GM12891 (cell line): ENCODE results near the gene CHCHD6.

Experiments
- DNase-seq: peaks from one replicate; pipeline ENCODE4 v3.0.0; 2011; ENCODE audit warnings: low spot score; ENCODE audit not compliant: insufficient read length
- FAIRE-seq: peaks from 2 replicates; lab custom pipeline; 2011; peaks lifted over from hg19 to GRCh38; lab: Jason Lieb, UNC
- PAX5 ChIP-seq: IDR thresholded peaks from 2 replicates; pipeline ENCODE4 v1.6.1; 2011; ENCODE audit warnings: low read length, moderate library complexity, mild to moderate bottlenecking; ENCODE audit not compliant: insufficient read depth, severe bottlenecking
- POLR2A ChIP-seq: IDR thresholded peaks from 2 replicates; pipeline ENCODE4 v1.6.1; 2011; ENCODE audit warnings: low read depth, low read length, control low read depth
- POLR2AphosphoS5 ChIP-seq: IDR thresholded peaks from 2 replicates; pipeline ENCODE4 v1.6.1; 2011; ENCODE audit warnings: low read depth, low read length, control low read depth
- POU2F2 ChIP-seq: IDR thresholded peaks from 2 replicates; pipeline ENCODE4 v1.6.1; 2011; ENCODE audit warnings: low read depth, mild to moderate bottlenecking, control low read depth, low read length, moderate library complexity
- SPI1 ChIP-seq: IDR thresholded peaks from 2 replicates; pipeline ENCODE4 v1.6.1; 2011; ENCODE audit warnings: low read depth, low read length, control low read depth
- TAF1 ChIP-seq: IDR thresholded peaks from 2 replicates; pipeline ENCODE4 v1.6.1; 2011; ENCODE audit warnings: low read depth, low read length, control low read depth

The CHCHD6 gene

DNA sequence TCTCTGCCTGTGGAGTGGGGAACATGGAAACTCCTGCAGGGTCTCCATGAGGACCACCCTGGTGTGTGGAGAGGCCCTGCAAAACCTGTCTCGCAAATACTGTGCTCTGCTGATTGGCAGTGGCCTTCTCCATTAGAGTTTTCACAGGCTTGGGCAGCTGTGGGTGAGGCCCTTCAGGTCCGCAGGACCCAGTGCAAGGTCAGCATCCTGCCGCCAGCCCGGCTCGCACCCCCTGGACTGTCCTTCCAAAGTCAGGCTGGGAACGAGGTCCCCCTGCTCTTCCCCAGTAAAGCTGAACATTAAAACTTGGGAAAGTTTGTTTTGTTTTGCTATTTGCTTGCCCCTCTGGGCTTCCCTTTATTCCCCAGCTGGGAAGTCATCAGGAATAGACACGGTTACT, 193.9 kb downstream of the CHCHD6 start:
- DNase-seq (no peak), FAIRE-seq (no peak)
- TF ChIP-seq POLR2A (no peak), SPI1 (no peak), PAX5 (no peak), POLR2AphosphoS5 (no peak), TAF1 (no peak), POU2F2 (no peak)

DNA sequence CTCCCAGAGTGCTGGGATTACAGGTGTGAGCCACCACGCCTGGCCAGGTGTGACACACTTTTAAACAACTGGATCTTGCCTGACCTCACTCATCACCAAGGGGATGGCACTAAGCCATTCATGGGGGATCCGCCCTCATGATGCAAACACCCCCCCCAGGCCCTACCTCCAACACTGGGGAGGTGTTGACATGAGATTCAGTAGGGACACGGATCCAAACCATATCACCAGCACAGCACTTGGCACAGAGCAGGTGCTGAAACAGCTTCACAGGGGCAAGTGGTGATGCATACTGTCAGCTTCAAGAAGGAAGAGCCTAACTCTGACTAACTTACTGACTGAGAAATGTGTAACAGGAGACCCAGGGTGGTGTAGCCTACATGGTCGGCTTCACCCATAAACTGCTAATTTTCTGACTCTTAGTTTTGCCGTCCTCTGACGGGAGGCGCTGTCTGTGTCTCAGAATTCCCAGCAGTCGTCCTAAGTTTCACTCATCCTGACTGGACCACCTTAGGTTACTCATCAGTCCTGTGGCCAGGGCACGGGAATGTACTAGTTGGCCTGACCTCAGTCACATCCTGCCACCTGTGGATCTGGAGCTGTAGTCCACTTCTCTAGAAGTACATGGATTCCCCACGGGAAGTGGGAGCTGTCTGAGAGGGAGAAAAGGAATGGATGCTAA, 197.0 kb downstream of the CHCHD6 start:
- TF ChIP-seq POLR2A, result no peak
- DNase-seq (no peak), FAIRE-seq (peak; percentile 5)

GRCh38 chr3:126901631-126902030, 197.6 kb downstream of the CHCHD6 start:
- FAIRE-seq (no peak), DNase-seq (no peak)
- TF ChIP-seq POLR2AphosphoS5, result no peak
- TF ChIP-seq POLR2A, result no peak
- no peak for TF ChIP-seq SPI1
- TF ChIP-seq TAF1, result no peak

DNA sequence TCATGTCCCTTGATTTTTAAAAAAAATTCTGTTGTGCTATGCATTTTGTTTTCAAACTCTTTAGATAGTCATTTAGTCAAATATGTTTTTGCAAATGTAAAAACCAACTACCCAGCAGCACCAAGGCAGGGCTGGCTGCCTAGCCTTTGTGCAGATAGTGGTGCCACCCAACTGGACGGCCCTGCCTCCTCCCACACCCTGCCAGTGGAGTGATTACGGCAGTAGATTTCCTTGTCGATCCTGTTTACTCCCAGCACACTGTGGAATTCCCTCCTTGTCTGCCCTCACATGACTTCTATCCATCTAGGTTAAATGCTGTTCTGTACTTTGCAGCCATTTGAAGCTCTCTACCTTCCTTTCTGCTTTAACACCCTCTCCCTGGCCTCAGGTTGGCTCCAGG, 199.5 kb downstream of the CHCHD6 start:
- DNase-seq, result no peak
- no peak for TF ChIP-seq POLR2A

DNA sequence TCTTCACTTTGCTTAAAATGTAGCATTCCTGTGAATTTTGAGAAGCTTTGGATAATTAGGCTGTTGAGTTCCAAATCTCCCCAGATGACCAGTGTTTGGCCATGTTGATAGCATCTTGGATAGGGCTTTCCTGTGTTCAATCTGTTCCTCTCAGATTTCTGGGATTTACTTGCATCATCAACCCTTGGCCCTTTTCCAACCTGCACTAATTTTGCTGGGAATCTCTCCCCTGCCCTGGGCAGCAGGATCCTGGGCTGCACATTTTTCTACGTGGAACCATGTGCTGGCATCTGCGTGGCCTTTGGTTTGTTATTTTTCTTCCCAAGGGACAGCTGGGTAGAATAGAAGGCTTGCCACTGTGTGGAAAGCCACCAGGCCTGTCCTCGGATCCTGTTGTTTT, 203.5 kb downstream of the CHCHD6 start:
- FAIRE-seq, result no peak
- no peak for TF ChIP-seq POLR2A
- TF ChIP-seq TAF1, result no peak
- no peak for TF ChIP-seq SPI1
- TF ChIP-seq POLR2AphosphoS5, result no peak
- TF ChIP-seq PAX5, result no peak
- no peak for TF ChIP-seq POU2F2
- no peak for DNase-seq

More for the DNA sequence above, 199.5 kb downstream of the CHCHD6 start:
- no peak for FAIRE-seq

- DNase-seq (no peak), FAIRE-seq (peak; percentile 71)
- no peak for TF ChIP-seq TAF1
- TF ChIP-seq POU2F2, result peak; percentile 39; the same call in 1 of the 2 replicates
- TF ChIP-seq POLR2A, result no peak
These were observed 204.8 kb downstream of the CHCHD6 start for GRCh38 chr3:126908752-126909275.

- FAIRE-seq (no peak), DNase-seq (no peak)
- TF ChIP-seq SPI1, result no peak
- no peak for TF ChIP-seq POLR2A
- no peak for TF ChIP-seq TAF1
- no peak for TF ChIP-seq POU2F2
- TF ChIP-seq PAX5, result no peak
- TF ChIP-seq POLR2AphosphoS5, result no peak
These were observed 206.2 kb downstream of the CHCHD6 start for GRCh38 chr3:126910231-126910630.

DNA sequence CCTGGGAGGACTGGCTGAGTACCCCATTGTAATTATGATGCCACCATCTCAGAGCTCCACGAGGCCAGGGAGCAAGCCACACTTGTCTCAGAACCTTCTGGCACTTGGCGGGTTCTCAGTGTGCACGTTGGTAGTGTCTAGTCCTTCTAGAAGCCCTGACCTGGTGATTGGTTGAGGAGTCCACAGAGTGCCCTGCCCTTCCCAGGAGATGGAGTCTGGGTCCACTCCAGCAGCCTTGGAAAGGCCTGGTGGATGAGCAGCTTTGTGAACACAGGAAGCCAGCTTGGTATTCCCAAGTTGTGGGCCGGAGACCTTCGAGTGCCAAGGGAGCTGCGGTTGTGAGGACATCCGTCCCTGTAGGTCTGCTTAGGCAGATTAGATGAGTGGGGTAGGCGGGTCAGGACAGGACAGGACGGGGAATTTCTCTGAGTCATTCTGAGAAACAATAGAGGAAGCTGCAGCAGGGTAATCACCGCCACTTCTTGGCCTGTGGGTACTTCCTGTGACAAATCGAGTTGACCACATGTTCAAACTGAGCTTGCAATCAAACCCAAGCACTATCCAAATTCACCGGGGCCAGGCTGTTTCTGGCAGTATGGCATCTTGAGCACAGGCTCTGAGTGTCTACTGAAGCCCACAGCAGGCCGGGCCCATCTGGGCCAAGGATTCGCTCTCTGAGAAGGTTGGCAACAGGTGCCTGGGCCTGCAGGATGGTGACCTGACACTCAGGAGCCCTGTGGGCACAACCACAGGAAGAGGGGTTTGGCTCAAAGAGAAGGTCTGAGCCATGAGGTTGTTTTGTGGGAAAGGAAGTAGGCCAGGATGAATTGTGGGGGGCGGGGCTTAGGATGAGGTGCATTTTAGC, 207.4 kb downstream of the CHCHD6 start:
- DNase-seq (peak; percentile 65), FAIRE-seq (peak; percentile 94)
- TF ChIP-seq TAF1 (no peak), POLR2AphosphoS5 (peak; percentile 48; the same call in 1 of the 2 replicates), POLR2A (peak; percentile 53; the same call in 1 of the 2 replicates), PAX5 (no peak), POU2F2 (no peak; the same call in none of the 2 replicates), SPI1 (peak; percentile 95)

DNA sequence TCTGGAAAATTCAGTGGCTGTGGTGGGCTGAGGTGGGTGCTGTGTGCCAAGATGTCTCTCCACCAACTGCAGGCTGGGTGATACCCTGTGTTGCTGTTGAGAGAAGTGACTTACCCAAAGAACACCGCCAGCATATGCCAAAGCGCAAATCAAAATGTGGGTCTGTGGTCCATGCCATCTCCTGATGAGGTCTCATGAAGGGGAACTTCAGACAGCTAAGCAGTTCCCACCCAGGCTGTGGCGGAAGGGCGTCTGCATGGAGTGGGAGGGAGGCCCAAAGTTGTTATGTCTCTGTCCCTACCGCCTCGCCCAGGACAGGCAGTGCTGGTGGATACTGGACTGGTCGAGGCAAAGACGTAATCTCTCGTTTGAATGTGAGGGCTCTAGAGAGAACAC, 208.0 kb downstream of the CHCHD6 start:
- FAIRE-seq, result no peak
- TF ChIP-seq POU2F2, result no peak; the same call in 1 of the 2 replicates
- DNase-seq, result no peak

GRCh38 chr3:126912491-126913195, 208.6 kb downstream of the CHCHD6 start:
- peak; percentile 13 for FAIRE-seq
- TF ChIP-seq PAX5 (no peak), POU2F2 (no peak), POLR2A (no peak), POLR2AphosphoS5 (no peak), TAF1 (no peak), SPI1 (no peak)
- DNase-seq, result no peak

DNA sequence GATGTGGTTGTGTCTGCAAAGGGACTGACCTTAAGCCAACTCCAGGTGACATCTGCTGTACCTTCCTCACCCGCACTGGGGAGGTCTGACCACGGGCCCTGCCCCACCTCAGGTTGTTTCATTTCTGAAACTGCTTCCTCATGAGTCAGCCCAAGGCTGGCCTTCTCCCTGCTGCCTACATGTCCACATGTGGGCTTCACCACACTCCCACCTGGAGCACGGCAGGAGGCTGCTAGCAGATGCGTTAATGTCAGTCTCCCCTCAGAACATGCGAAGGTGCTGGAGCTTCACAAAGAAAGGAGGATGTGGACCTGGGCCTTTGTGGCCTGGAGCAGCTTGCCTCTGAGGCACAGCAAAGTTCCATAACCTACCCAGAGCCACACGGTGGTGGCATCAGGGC, 209.5 kb downstream of the CHCHD6 start:
- TF ChIP-seq POLR2AphosphoS5, result no peak
- no peak for TF ChIP-seq SPI1
- no peak for TF ChIP-seq PAX5
- no peak for TF ChIP-seq POU2F2
- no peak for TF ChIP-seq POLR2A
- no peak for TF ChIP-seq TAF1
- FAIRE-seq (peak; percentile 81), DNase-seq (no peak)
